Measurements from ENCODE around the gene DYNLT2.
"Not testable (repeated sequence)": the region's sequence is repeated elsewhere in the genome, so short reads cannot be mapped to it uniquely, and the experiment has no call there.

Gene DYNLT2

GRCh38 chr6:169701311-169701953, 49.9 kb downstream of the DYNLT2 start:
- DNase-seq (ENCODE audit: low read depth), result no peak

GRCh38 chr6:169700296-169700695, 51.1 kb downstream of the DYNLT2 start:
- DNase-seq (ENCODE audit: low read depth), result peak; percentile 74

- DNase-seq (ENCODE audit: low read depth), result not testable (repeated sequence)
Measured at GRCh38 chr6:169697115-169697514, 54.3 kb downstream of the DYNLT2 start.

- no peak for DNase-seq (ENCODE audit: low read depth)
Measured at GRCh38 chr6:169695131-169695530, 56.2 kb downstream of the DYNLT2 start.

GRCh38 chr6:169692516-169692915, 58.9 kb downstream of the DYNLT2 start:
- no peak for DNase-seq (ENCODE audit: low read depth)

GRCh38 chr6:169691260-169691659, 60.1 kb downstream of the DYNLT2 start:
- no peak for DNase-seq (ENCODE audit: low read depth)

Data from EH (cell line).